ENCODE results near the gene KAT5.
A peak's percentile ranks its signal among the peaks of the same experiment; 100 is the strongest.

KAT5 gene

GRCh38 chr11:65719871-65720210 lies 7.8 kb downstream of the KAT5 start:
- H3K27me3 ChIP-seq (ENCODE audit: low read length), result no peaks in the 10 kb centered on the region
- H3K9me3 ChIP-seq (ENCODE audit: insufficient read depth, low read length), result no peaks in the 10 kb centered on the region
- no peaks in the 10 kb centered on the region; the same call in 1 of the 2 replicates for H4K20me1 ChIP-seq (ENCODE audit: low read depth, low read length)
- H2AFZ ChIP-seq (ENCODE audit: low read depth, low read length, severe bottlenecking), result no peak overlapping the region
- peaks cover 26% of the 10 kb centered on the region for H3K79me2 ChIP-seq (ENCODE audit: insufficient read depth, low read length)
- H3K36me3 ChIP-seq (ENCODE audit: low read length), result peaks cover 3% of the 10 kb centered on the region; the same call in 1 of the 2 replicates
- peak overlapping the region; percentile 77 for H3K4me3 ChIP-seq (ENCODE audit: insufficient read depth, low read length, poor library complexity, severe bottlenecking)
- peak overlapping the region; percentile 84 for H3K4me2 ChIP-seq (ENCODE audit: low read depth, low read length, poor library complexity, severe bottlenecking)
- H3K27ac ChIP-seq (ENCODE audit: low read depth, low read length), result peak overlapping the region; percentile 65
- H3K9me2 ChIP-seq (replicated peaks; ENCODE audit: insufficient read depth, low read length), result no peaks in the 10 kb centered on the region
- peaks cover 15% of the 10 kb centered on the region for H3F3A ChIP-seq (ENCODE audit: insufficient read depth)
- no peak for TF ChIP-seq CTCF (IDR thresholded peaks at IDR 0.05; ENCODE audit: insufficient read depth, low read length, poor library complexity, severe bottlenecking)
- no peak for TF ChIP-seq EZH2phosphoT487 (conservative IDR thresholded peaks at IDR 0.05; ENCODE audit: low read length)
- H3K9ac ChIP-seq (ENCODE audit: low read length), result peak overlapping the region; percentile 77

- peaks cover 26% of the 10 kb centered on the region for H3K79me2 ChIP-seq (ENCODE audit: insufficient read depth, low read length)
- H3K4me3 ChIP-seq (ENCODE audit: insufficient read depth, low read length, poor library complexity, severe bottlenecking), result peak within 1 kb of the TSS; percentile 77
- peak within 1 kb of the TSS; percentile 77 for H3K9ac ChIP-seq (ENCODE audit: low read length)
- no peaks in the 10 kb centered on the region for H3K9me2 ChIP-seq (replicated peaks; ENCODE audit: insufficient read depth, low read length)
- no peaks in the 10 kb centered on the region for H3K27me3 ChIP-seq (ENCODE audit: low read length)
- TF ChIP-seq EZH2phosphoT487 (conservative IDR thresholded peaks at IDR 0.05; ENCODE audit: low read length) (no peak), CTCF (IDR thresholded peaks at IDR 0.05; ENCODE audit: insufficient read depth, low read length, poor library complexity, severe bottlenecking) (no peak)
- peak within 1 kb of the TSS; percentile 84 for H3K4me2 ChIP-seq (ENCODE audit: low read depth, low read length, poor library complexity, severe bottlenecking)
- no peaks in the 10 kb centered on the region for H3K9me3 ChIP-seq (ENCODE audit: insufficient read depth, low read length)
- H3F3A ChIP-seq (ENCODE audit: insufficient read depth), result peaks cover 15% of the 10 kb centered on the region
- peak within 1 kb of the TSS; percentile 79 for H2AFZ ChIP-seq (ENCODE audit: low read depth, low read length, severe bottlenecking)
- no peaks in the 10 kb centered on the region; the same call in 1 of the 2 replicates for H4K20me1 ChIP-seq (ENCODE audit: low read depth, low read length)
- H3K27ac ChIP-seq (ENCODE audit: low read depth, low read length), result peak within 1 kb of the TSS; percentile 65
- H3K36me3 ChIP-seq (ENCODE audit: low read length), result no peaks in the 10 kb centered on the region
Measured at GRCh38 chr11:65720211-65720934, 8.3 kb downstream of the KAT5 start, which contains the start of gene RNASEH2C. RNASEH2C (minus strand) TSS chr11:65720798; CDS start chr11:65720758, 40 bp downstream.

GRCh38 chr11:65722261-65722660 lies 10.2 kb downstream of the KAT5 start:
- Histone ChIP-seq H3K27ac (ENCODE audit: low read depth, low read length) (no peak overlapping the region), H3K9me2 (replicated peaks; ENCODE audit: insufficient read depth, low read length) (no peaks in the 10 kb centered on the region), H3K36me3 (ENCODE audit: low read length) (no peaks in the 10 kb centered on the region), H3K9me3 (ENCODE audit: insufficient read depth, low read length) (no peaks in the 10 kb centered on the region), H3F3A (ENCODE audit: insufficient read depth) (peaks cover 3% of the 10 kb centered on the region; the same call in 1 of the 2 replicates), H3K4me3 (ENCODE audit: insufficient read depth, low read length, poor library complexity, severe bottlenecking) (no peak overlapping the region), H3K27me3 (ENCODE audit: low read length) (no peaks in the 10 kb centered on the region), H3K9ac (ENCODE audit: low read length) (no peak overlapping the region), H2AFZ (ENCODE audit: low read depth, low read length, severe bottlenecking) (no peak overlapping the region), H4K20me1 (ENCODE audit: low read depth, low read length) (no peaks in the 10 kb centered on the region; the same call in 1 of the 2 replicates), H3K4me2 (ENCODE audit: low read depth, low read length, poor library complexity, severe bottlenecking) (no peak overlapping the region), H3K79me2 (ENCODE audit: insufficient read depth, low read length) (peaks cover 24% of the 10 kb centered on the region)
- TF ChIP-seq CTCF (IDR thresholded peaks at IDR 0.05; ENCODE audit: insufficient read depth, low read length, poor library complexity, severe bottlenecking) (no peak), EZH2phosphoT487 (conservative IDR thresholded peaks at IDR 0.05; ENCODE audit: low read length) (no peak)

Data from SU-DHL-6 (cell line).